Measurements from ENCODE around the gene PDE10A.

GRCh38 chr6:165597821-165598220 lies 65.2 kb downstream of the PDE10A start:
- TF ChIP-seq POLR2A (IDR thresholded peaks at IDR 0.05; ENCODE audit: low read depth, low read length) (no peak), CTCF (conservative IDR thresholded peaks at IDR 0.05; ENCODE audit: low read depth, low read length) (no peak), CEBPB (IDR thresholded peaks at IDR 0.05; ENCODE audit: low read depth, low read length) (no peak), SMC3 (IDR thresholded peaks at IDR 0.05; ENCODE audit: low read depth, low read length) (no peak), MAZ (IDR thresholded peaks at IDR 0.05; ENCODE audit: borderline replicate concordance, low read depth, low read length) (no peak), BHLHE40 (IDR thresholded peaks at IDR 0.05; ENCODE audit: low read depth, low read length) (no peak), RAD21 (IDR thresholded peaks at IDR 0.05; ENCODE audit: low read length) (no peak), RCOR1 (IDR thresholded peaks at IDR 0.05; ENCODE audit: insufficient replicate concordance, low read length) (no peak), CHD1 (IDR thresholded peaks at IDR 0.05; ENCODE audit: low read depth, low read length) (no peak)
